ENCODE measurements around the gene MPP1.

Gene MPP1

DNA sequence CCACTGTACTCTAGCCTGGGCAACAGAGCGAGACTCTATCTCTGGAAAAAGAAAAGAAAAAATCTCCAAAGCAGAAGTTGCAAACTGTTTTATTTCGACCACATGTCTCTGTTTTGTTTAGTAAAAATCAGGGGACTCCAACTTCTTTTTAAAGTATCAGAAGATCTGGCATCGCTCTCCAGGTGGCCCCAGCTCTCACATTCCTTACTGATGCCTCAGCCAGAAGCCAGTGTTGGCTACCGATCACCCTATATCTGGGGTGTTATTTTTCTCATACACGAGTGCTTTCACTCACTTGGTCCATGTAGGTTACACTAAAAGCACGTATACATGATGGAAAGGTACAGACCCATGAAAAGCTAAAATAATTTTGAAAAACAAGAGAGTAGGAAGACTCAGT, 8.3 kb downstream of the MPP1 start:
- DNase-seq (ENCODE audit: low spot score) = no peak
- TF ChIP-seq, protein P1, sequence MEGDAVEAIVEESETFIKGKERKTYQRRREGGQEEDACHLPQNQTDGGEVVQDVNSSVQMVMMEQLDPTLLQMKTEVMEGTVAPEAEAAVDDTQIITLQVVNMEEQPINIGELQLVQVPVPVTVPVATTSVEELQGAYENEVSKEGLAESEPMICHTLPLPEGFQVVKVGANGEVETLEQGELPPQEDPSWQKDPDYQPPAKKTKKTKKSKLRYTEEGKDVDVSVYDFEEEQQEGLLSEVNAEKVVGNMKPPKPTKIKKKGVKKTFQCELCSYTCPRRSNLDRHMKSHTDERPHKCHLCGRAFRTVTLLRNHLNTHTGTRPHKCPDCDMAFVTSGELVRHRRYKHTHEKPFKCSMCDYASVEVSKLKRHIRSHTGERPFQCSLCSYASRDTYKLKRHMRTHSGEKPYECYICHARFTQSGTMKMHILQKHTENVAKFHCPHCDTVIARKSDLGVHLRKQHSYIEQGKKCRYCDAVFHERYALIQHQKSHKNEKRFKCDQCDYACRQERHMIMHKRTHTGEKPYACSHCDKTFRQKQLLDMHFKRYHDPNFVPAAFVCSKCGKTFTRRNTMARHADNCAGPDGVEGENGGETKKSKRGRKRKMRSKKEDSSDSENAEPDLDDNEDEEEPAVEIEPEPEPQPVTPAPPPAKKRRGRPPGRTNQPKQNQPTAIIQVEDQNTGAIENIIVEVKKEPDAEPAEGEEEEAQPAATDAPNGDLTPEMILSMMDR (IDR thresholded peaks at IDR 0.05; ENCODE audit: extremely low read depth, missing control alignments) = no peak

DNA sequence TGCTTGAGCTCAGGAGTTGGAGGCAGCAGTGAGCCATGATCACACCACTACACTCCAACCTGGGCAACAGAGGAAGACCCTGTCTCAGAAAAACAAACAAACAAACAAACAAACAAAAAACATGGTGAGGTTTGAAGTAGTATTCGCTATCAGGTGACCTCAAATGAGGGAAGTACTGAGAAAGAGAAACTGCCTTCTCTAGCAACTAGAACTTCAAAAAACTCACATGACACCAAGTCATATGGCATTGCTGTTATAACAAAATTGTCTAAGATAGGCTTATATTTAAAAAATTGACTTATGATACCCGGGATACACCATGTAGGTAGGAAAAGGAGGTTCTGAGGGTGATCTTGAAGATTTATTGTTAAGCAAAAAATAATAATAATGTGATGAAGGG, 10.3 kb downstream of the MPP1 start:
- TF ChIP-seq, protein P1 (IDR thresholded peaks at IDR 0.05; ENCODE audit: extremely low read depth, missing control alignments) = no peak
- no peak for DNase-seq (ENCODE audit: low spot score)

DNA sequence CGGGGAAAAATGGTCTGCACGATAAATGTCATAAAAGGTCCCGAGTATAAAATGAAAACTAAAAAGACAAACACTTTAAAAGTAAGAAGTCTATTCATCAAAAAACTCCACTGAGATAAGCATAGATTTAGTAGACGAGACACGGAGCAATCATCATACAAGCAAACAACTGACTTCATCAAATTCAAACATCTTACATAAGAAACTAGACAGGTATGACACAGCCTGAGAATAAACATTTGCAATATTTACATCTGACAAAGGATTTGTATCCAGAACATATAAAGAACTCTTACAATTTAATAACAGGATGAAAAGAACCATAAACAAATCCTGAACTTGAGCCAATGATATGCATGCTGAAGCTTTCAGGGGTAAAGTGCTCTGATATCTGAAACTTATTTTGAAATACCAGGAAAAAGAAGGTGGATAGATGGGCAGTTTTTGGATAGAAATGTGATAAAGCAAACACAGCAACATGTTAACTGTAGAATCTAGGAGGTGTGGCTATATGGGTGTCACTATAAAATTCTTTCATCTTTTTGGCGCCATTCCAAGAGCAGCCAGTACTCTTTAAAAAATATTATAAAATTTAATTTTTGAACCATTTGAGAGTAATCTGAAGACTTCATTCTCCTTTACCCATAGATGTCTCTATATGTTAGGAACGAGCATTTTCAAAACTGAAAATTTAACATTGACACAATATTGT, 12.0 kb downstream of the MPP1 start:
- TF ChIP-seq, protein P1 (IDR thresholded peaks at IDR 0.05; ENCODE audit: extremely low read depth, missing control alignments) = no peak
- no peak for DNase-seq (ENCODE audit: low spot score)

DNA sequence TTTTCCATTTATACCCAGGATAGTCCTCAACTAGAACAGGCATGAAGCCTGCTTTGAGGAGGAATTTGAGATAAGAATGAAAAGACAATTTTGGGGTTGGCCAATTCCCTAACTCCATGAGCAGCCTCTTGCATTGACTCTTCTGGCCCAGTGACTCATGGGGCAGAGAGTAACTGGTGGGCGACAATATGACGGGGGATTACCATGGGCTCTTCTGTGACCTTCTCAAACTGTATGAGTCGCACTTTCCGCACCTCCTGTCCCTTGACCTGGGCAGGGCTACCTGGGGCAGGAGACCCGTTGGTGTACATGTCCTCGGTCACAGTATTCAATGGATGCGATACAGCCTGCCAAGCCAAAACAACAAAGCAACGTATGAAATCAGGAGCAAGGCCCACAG, 13.3 kb downstream of the MPP1 start:
- no peak for DNase-seq (ENCODE audit: low spot score)
- TF ChIP-seq, protein P1 (IDR thresholded peaks at IDR 0.05; ENCODE audit: extremely low read depth, missing control alignments) = no peak

DNA sequence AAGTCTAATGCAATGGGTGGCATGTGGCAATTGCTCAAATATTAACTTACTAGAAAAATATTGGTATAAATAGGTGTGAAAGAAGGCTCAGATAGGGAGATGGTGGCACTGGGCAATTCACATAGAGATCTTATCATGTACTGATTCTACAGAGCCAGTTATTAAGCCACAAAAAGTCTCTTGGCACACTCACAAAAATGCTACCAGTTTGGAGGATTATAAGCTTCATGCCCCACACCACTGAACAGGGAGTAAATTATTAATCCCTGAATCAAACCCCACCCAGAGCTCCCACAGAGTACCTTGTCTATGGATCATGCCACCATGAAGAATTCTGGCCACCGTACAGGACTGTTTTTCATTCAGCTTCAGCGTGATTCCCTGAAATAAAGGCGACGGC, 13.8 kb downstream of the MPP1 start:
- no peak for DNase-seq (ENCODE audit: low spot score)
- TF ChIP-seq, protein P1 (IDR thresholded peaks at IDR 0.05; ENCODE audit: extremely low read depth, missing control alignments) = no peak

DNA sequence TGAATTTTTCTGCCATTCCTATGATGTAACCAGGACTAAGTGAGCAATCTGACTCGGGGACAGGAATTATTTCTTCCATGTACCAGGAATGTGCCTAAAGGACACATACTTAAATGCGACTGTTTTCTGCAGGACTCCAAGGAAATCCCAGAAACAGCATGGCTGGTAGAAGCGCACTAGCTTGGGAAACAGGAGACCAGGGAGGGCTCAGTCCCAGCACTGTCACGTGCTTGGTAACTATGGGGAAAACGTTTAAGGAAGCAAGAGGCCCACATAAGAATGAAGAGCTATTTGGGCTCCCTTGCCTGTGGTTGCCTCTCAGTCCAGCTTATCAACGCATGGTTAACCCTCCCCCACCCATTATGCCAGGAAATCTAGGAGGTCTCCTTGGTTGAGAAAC, 19.6 kb downstream of the MPP1 start:
- TF ChIP-seq, protein P1 (IDR thresholded peaks at IDR 0.05; ENCODE audit: extremely low read depth, missing control alignments) = no peak
- no peak for DNase-seq (ENCODE audit: low spot score)

DNA sequence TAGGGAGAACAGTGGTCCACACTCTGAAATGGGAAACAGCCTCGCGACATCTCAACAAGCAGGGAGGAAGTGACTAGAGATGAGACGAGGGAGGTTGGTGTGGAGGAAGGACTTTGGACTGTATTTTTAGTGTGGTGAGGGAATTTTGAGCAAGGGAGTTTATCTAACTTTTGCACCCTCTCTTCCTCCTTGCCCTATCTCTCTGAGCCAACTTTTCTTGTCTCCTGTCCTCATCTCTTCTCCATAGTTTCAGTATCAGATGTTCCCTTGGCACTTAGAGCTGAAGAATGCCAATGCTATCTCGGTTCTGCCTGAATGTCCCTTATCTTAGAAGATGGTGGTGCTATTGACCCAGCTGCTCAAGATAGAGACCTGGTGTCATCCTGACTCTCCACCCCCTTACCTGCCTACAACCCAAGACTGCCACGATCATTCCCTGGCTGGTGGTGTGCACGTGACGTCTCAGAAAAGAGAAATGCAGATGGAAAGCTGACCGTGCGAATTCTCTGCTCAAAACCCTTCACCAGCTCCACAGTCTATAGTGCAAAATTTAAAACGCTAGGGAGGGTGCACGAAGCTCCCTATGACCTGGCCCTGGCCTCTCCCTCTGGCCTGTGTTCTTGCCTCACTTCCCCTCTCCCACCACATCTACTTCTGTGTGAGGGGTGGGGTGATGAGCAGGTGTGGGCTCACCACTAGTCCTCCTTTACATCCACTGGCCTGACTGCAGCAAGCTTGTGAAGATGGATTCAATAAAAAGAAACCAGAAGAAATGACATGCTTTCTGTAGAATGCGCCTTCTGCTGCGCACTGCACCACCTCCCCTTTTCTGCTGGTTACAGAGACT, 20.9 kb downstream of the MPP1 start:
- TF ChIP-seq, protein P1 (IDR thresholded peaks at IDR 0.05; ENCODE audit: extremely low read depth, missing control alignments) = no peak
- no peak for DNase-seq (ENCODE audit: low spot score)

Data from GM20000 (cell line).